ENCODE data around the gene BPIFB6.
A peak's percentile ranks its signal among the peaks of the same experiment; 100 is the strongest.

Gene BPIFB6

DNA sequence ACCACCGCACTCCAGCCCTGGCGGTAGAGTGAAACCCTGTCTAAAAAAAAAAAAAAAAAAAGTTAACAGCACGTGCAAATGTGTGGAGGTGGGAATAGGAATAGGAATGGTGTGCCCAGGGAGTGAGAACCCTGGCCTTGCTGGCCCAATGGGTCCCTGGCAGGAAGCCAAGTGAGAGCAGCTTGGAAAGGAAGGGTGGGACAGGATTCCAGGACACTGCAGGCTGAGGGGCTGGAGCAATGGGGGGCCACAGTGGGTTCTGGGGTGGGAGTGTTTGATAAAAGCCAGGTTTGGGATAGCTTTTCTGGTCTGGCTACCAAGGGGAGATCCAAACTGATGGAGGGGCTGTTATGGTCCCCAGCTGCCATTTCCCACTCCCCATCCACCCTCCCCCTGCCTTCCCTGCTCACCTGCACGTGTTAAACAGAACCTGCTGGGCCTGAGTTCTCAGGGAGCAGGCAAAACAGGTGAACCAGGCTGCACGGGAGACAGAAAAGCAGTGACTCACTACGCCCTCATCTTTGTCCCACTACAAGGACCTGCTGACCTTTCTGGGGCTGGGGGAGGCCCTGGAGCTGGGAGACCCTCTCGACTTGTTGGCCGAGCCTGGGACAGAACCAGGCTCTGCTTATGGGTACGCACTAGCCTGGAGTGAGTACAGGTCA, 30.5 kb upstream of the BPIFB6 start:
- DNase-seq (ENCODE audit: low read depth in 2 of 2) = no peak

GRCh38 chr20:33002087-33002808, 29.2 kb upstream of the BPIFB6 start:
- no peak for DNase-seq (ENCODE audit: low read depth in 2 of 2)

DNA sequence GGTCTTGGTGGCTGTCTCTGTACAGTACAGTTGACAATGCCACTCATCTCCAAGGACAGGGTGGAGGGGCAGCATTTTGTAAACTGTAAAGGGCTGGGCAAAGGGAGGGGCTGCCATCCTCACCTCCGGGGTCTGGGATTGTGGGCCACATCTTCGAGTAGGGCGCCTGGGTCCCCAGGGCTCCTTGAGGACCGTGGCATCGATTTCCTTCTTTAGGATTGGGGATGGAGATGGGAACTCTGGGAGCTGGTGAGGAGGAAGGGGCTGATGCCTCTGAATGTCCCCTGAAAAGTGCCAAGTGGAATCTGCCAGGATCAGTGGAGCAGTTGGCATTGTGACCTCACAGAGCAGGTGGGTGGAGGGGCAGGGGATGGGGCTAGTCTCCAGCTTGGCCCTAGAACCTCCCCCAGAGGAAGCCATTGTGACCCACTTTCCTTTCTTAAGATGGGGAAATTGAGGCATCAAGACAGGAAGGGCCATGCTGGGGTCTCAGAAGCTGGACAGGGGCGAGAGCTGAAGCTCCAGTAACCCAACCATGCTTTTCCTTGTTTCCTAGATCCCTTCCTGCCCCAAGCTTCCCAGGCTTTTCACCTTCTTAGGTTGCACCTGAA, 27.2 kb upstream of the BPIFB6 start, which contains the start of gene SUN5:
Gene SUN5 (minus strand): TSS at position 293 of the 611 bp plus-strand sequence. CDS start 93 bp downstream, at position 200.
- no peak for DNase-seq (ENCODE audit: low read depth in 2 of 2)

- peak in 1 of 2 donors; percentile 22 for DNase-seq (ENCODE audit: low read depth in 2 of 2)
Observed at GRCh38 chr20:33005132-33005566, 26.3 kb upstream of the BPIFB6 start.

DNA sequence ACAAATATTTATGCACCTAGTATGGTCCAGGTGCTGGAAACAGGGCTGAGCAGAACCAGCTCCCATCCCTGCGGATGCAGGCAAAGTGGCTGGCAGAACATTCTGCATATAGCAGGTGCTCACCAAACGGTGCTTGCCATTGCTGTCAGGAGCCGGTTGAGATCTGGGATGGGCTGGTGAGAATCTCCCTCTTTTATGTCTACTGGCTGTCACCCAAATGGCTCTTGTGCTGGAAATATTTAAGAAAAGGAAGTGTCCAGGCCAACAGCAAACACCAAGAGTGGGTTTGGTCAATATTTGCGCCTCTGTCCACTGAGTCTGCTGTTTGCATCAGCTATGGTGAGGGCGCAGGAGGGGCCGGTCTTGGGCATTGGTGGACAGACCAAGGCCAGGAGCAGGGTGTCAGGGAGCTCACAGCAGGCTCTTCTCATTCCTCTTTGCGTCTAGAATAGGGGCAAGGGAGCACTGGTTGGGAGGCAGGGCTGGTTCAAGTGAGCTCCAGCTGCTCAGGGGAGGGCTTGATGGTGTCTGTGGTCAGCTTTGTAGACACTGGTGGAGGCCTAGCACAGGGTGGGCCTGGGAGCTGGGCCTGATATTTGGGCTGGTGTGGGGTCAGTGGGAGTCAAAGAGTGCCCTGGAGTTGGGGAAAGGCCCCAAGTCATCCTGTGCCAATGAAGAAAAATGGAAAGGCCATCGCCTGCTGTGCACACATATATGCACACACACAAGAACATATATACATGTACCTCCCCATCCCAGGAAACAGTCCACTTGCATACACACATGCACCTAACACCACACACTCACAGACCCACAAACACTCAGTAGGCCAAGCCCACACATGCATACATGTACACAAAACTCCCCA, 25.3 kb upstream of the BPIFB6 start:
- DNase-seq (ENCODE audit: low read depth in 2 of 2) = no peak

DNA sequence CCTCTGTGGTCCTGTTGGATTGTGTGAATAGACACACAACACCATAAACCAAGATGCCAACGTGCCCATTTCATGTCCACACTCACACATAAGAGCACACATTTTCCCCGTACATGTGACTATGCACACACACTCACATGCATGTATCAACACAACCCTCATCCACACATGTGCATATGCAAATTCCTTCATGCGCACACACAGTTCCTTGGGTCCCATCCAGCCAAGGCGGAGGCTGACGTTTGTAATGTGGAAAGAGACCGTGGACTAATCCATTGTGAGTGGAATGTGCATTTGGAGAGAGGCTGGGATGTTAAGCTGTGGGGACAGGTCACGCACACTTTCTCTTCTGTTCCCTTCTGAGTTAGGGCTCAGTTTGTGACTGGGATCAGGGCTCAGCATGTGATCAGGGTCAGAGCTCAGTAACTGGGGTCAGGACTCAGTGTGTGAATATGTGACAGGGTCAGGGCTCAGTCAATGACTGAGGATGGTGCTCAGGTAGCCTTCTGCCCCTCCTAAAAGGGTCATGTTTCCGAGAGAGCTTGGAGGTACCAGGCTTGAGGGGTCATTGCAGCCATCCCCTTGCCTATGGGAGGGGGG, 24.6 kb upstream of the BPIFB6 start:
- no peak for DNase-seq (ENCODE audit: low read depth in 2 of 2)

- DNase-seq (ENCODE audit: low read depth in 2 of 2) = no peak
Observed at GRCh38 chr20:33007376-33008335, 23.8 kb upstream of the BPIFB6 start, which contains the start of gene BPIFB2. TSS of gene BPIFB2 (plus strand) at chr20:33007704. CDS start at chr20:33008575, 871 bp downstream.

DNA sequence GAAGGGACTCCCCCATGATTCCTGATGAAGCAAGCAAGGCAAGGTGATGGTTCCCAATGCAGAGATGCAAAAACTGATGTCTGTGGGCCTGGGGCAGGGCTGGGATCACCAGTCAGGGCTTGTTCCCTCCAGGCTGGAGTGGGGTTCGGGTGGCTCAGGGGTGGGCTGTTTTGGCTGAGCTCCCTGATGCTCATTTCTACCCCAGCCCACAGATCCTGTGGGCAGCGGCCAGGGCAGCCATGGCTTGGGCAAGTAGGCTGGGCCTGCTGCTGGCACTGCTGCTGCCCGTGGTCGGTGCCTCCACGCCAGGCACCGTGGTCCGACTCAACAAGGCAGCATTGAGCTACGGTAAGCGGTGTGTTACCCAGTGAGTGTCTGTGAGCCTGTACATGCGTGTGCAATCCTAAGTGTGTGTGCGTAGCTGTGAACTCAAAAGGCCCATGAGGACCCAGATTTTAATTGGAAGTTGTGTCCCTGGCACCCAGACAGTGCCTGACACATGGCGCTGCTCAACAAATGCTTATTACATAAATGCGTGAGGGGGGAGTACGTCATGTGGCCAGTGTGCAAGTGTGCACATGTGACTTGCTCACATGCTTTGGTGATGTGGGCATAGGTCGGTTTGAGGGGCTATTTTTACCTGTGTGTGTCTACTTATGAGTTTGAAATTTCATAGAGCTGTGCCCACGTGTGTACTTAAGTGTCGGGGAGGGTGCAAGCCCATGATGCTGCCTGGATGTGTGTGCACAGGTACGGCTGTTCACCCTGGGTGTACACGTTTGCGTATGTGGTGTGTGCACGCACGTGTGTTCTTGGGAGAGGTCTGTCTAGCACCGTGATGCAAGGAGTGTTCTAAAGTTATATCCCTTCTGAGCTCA, 22.9 kb upstream of the BPIFB6 start:
- no peak for DNase-seq (ENCODE audit: low read depth in 2 of 2)

DNA sequence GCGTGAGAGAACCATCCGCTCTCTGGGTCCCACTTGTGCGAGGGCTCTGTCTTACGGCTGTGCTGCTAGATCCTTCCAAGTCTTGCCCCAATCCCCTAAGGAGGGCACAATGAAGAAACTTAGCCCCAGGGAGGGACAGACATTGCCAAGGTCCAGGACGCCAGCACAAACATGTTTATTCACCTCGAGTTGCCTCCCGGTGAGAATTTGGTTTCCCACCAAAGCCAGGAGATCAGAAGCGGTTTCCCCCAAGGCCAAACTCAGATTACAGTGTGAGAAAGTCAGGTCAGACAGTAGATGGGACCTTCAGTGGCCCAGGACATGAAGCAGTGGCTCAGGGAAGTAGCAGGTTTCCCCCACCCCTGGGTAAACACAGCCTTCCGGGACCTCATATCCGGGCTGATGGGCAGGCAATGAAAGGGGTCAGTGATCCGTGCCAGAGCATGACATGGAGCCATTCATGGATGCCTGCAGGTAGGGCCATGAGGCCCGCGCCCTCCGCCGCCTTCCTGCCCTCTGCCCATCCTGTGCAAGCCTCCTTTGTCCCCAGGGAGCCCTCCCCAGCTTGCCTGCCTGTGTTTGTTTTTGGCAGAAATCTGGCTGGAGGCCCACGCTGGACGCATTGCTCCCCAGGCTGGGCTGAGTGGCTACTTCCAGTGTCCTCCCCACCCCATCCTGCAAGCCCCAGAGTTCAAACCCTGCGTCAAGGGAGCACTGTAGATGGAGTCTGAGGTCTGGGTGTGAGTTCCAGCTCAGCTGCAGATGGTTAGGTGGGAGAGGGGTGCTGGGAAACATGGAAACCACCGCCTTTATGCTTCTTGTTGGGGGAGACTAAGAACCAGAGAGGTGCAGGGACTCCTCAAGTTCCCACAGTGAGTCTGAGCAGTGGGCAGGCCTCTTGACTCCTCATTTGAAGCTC, 22.0 kb upstream of the BPIFB6 start:
- no peak for DNase-seq (ENCODE audit: low read depth in 2 of 2)

- no peak for DNase-seq (ENCODE audit: low read depth in 2 of 2)
Observed at GRCh38 chr20:33010133-33010504, 21.3 kb upstream of the BPIFB6 start.

DNA sequence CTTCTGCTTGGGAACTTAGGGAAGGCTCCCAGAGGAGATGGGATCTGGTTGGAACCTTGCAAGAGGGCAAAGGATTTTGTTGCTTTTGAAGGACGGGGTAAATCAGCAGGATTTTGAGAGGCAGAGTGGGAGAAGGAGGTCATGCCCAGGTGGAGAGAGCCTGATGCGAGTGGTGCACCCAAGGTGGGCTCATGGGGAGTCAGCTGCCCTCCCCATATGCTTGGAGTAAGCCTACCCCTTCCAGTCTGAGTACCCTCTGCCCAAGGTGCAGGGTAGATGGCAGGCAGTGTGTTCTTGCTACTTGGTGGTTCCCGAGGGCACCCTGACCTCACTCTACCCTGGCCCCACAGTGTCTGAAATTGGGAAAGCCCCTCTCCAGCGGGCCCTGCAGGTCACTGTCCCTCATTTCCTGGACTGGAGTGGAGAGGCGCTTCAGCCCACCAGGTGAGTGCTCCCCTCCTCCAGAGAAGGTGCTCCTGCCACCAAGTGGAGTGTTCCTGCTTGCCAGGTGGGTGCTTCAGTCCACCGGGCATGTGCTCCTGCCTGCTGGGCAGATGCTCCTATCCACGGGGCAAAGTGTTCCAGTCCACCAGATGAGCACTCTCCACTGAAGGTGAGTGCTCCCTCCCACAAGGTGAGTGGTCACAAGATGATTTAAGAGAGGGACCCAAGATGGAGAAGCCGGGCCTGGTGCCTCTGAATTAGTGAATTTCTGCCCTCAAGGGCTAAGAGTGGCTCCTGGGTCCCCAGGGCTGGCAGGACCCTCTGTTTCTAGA, 20.6 kb upstream of the BPIFB6 start:
- DNase-seq (ENCODE audit: low read depth in 2 of 2) = no peak

DNA sequence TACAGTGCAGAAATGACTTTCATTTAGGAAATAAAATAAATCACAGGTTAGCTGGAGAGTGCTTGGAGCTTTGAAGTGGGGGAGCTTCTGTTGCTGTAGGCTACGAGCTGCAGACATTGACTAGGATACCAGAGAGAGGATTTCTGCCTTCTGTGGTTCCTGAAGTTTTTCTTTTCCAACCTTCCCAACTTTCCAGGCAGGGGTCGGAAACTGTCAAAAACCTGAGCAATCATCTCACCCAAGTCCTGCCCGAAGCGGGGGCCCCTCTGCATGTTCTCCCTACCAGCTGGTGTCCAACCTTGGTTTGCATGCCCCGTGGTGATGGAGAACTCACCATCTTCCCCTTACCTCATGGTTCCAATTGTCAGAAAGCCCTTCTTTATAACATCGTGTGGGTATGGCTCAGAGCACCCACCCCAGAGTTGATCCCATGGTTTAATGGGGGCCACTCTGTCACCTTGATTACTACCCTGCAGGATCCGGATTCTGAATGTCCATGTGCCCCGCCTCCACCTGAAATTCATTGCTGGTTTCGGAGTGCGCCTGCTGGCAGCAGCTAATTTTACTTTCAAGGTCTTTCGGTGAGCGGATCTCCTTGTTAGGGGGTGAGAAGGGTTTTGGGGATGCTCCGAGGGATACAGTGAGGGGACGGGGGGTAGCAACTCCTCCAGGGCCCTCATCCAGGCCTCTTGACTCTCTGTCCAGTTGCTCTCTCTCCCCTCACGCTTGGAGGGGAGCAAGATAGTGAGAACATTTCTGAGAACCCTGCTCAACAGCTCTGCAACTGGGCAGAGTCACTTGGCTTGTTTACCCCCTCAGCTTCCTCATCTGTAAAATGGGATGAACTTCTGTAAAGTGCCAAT, 18.9 kb upstream of the BPIFB6 start:
- DNase-seq (ENCODE audit: low read depth in 2 of 2) = no peak

- no peak for DNase-seq (ENCODE audit: low read depth in 2 of 2)
Observed at GRCh38 chr20:33013701-33014326, 17.6 kb upstream of the BPIFB6 start.

DNA sequence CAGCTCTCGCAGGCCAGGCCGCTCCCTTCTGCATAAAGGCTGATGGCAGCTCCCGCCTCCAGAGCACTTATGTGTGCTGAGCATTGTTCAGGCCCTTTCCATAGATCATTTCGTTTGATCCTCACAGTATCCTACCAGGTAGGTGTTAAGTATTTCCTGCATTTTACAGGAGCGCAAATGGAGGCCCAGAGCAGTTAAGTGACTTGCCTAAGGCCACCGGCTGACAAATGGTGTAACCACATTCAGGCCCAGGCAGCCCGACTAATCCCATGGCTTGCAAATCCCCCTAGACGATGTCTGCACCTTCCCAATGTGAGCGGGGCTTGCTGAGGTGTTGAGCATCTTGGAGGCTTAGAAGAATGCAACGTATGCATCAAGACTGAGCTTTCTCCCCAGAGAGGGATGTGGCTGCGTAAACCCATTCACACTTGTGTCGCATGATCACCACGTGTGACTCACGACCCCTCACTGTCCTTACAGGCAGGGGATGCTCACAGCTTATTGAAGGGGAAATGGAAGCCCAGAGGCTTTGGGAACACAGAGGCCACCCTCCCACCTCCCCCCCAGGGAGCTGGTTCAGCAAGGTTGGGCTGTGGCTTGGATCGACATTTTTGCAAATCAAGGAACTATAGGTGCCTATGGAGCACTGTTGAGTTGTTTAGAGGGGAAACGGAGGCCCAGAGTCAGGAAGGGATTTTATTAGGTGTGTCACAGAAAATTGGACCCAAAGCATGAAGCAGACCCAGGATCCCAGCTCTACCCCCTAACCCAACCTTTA, 16.9 kb upstream of the BPIFB6 start:
- DNase-seq (ENCODE audit: low read depth in 2 of 2) = no peak

GRCh38 chr20:33015114-33015484, 16.3 kb upstream of the BPIFB6 start:
- DNase-seq (ENCODE audit: low read depth in 2 of 2) = no peak
